DND-41 (cell line): ENCODE results near the gene EMD.

ENCODE experiments used
- ATAC-seq: fragments of 200-7000 bp; cut with Tn5 transposase; 3 replicates; pipeline ENCODE4 v1.9.1; 2021; ENCODE audit warnings: low read depth; ENCODE audit not compliant: insufficient read depth
- DNase-seq: peaks from one replicate; pipeline ENCODE4 v3.0.0-alpha.2; 2020
- H2AFZ ChIP-seq: 2 replicates; pipeline ENCODE4 v1.6.0; 2012; ENCODE audit warnings: low read depth, low read length
- H3K27ac ChIP-seq: 2 replicates; pipeline ENCODE4 v1.5.1; 2012; ENCODE audit warnings: low read length, inconsistent platforms
- H3K27me3 ChIP-seq: fragments of 200-600 bp; sonication (generic); 2 replicates; pipeline ENCODE4 v1.6.0; 2012; ENCODE audit warnings: low read length, mild to moderate bottlenecking, inconsistent platforms; ENCODE audit not compliant: insufficient read depth, poor library complexity
- H3K36me3 ChIP-seq: 2 replicates; pipeline ENCODE4 v1.5.1; 2012; ENCODE audit warnings: low read length, inconsistent platforms; ENCODE audit not compliant: insufficient read depth
- H3K4me1 ChIP-seq: 2 replicates; pipeline ENCODE4 v1.5.1; 2012; ENCODE audit warnings: mild to moderate bottlenecking, low read length; ENCODE audit not compliant: insufficient read depth
- H3K4me2 ChIP-seq: 2 replicates; pipeline ENCODE4 v1.6.0; 2012; ENCODE audit warnings: mild to moderate bottlenecking, moderate library complexity, low read length, inconsistent platforms; ENCODE audit not compliant: insufficient read depth
- H3K4me3 ChIP-seq, 2 experiments: fragments of 200-600 bp in 1 of 2; shearing (Covaris generic) in 1 of 2; 2 replicates each; pipeline ENCODE4 v1.5.1; 2012 to 2016; ENCODE audit warnings: inconsistent platforms in 2 of 2, low read length in 2 of 2, mild to moderate bottlenecking in 2 of 2, low read depth in 1 of 2, moderate library complexity in 1 of 2
- H3K79me2 ChIP-seq: 2 replicates; pipeline ENCODE4 v1.6.0; 2012; ENCODE audit warnings: low read length, inconsistent platforms; ENCODE audit not compliant: insufficient read depth
- H3K9ac ChIP-seq: 2 replicates; pipeline ENCODE4 v1.6.0; 2012; ENCODE audit warnings: low read depth, mild to moderate bottlenecking, inconsistent platforms, low read length, moderate library complexity
- H3K9me3 ChIP-seq: 2 replicates; pipeline ENCODE4 v1.5.1; 2012; ENCODE audit warnings: low read length, moderate library complexity, mild to moderate bottlenecking, inconsistent platforms; ENCODE audit not compliant: insufficient read depth, severe bottlenecking
- H4K20me1 ChIP-seq: 2 replicates; pipeline ENCODE4 v1.6.0; 2012; ENCODE audit warnings: low read length; ENCODE audit not compliant: insufficient read depth
- CTCF ChIP-seq: IDR thresholded peaks from 2 replicates; pipeline ENCODE4 v1.5.1; 2012; ENCODE audit warnings: borderline replicate concordance, low read length, moderate library complexity, mild to moderate bottlenecking; ENCODE audit not compliant: poor library complexity, severe bottlenecking; ENCODE audit errors: extremely low read depth
- EZH2 ChIP-seq: IDR thresholded peaks from 3 replicates; pipeline ENCODE4 v1.6.1; 2012; ENCODE audit warnings: borderline replicate concordance, low read depth, mild to moderate bottlenecking, moderate library complexity, low read length, inconsistent platforms; ENCODE audit not compliant: severe bottlenecking

EMD gene

GRCh38 chrX:154349979-154350378, 29.1 kb upstream of the EMD start:
- DNase-seq (no peak), ATAC-seq (no peak)

GRCh38 chrX:154350429-154351182, 28.5 kb upstream of the EMD start:
- TF ChIP-seq EZH2 (no peak), CTCF (no peak)
- ATAC-seq, result no peak
- no peaks in the 10 kb centered on the region for H3K4me1 ChIP-seq
- no peak overlapping the region for H3K4me3 ChIP-seq
- no peak overlapping the region for H3K27ac ChIP-seq
- H3K9me3 ChIP-seq, result no peaks in the 10 kb centered on the region
- H3K79me2 ChIP-seq, result no peaks in the 10 kb centered on the region; the same call in 1 of the 2 replicates
- no peak overlapping the region for H3K9ac ChIP-seq
- no peak overlapping the region for H2AFZ ChIP-seq
- DNase-seq, result no peak
- H3K27me3 ChIP-seq, result no peaks in the 10 kb centered on the region
- H3K36me3 ChIP-seq, result peaks cover 70% of the 10 kb centered on the region
- H3K4me2 ChIP-seq, result no peak overlapping the region
- H4K20me1 ChIP-seq, result peaks cover 55% of the 10 kb centered on the region

More at GRCh38 chrX:154349979-154350378, 29.1 kb upstream of the EMD start:
- H3K9ac ChIP-seq, result no peak overlapping the region
- H3K27me3 ChIP-seq, result no peaks in the 10 kb centered on the region
- no peak for TF ChIP-seq CTCF
- no peak for TF ChIP-seq EZH2
- H3K36me3 ChIP-seq, result peaks cover 64% of the 10 kb centered on the region
- no peak overlapping the region for H3K4me2 ChIP-seq
- no peak overlapping the region for H2AFZ ChIP-seq
- H3K9me3 ChIP-seq, result no peaks in the 10 kb centered on the region
- no peak overlapping the region for H3K27ac ChIP-seq
- no peak overlapping the region for H3K4me3 ChIP-seq
- H3K79me2 ChIP-seq, result no peaks in the 10 kb centered on the region
- H4K20me1 ChIP-seq, result peaks cover 48% of the 10 kb centered on the region
- no peaks in the 10 kb centered on the region for H3K4me1 ChIP-seq

GRCh38 chrX:154351183-154352011, 27.7 kb upstream of the EMD start:
- no peak overlapping the region for H3K4me2 ChIP-seq
- no peak overlapping the region for H3K27ac ChIP-seq
- ATAC-seq (no peak), DNase-seq (no peak)
- peaks cover 78% of the 10 kb centered on the region for H3K36me3 ChIP-seq
- no peaks in the 10 kb centered on the region; the same call in 1 of the 2 replicates for H3K79me2 ChIP-seq
- no peaks in the 10 kb centered on the region for H3K9me3 ChIP-seq
- H2AFZ ChIP-seq, result no peak overlapping the region
- H3K4me1 ChIP-seq, result no peaks in the 10 kb centered on the region
- peaks cover 63% of the 10 kb centered on the region for H4K20me1 ChIP-seq
- no peak for TF ChIP-seq CTCF
- no peak for TF ChIP-seq EZH2
- no peak overlapping the region for H3K9ac ChIP-seq
- no peak overlapping the region for H3K4me3 ChIP-seq
- H3K27me3 ChIP-seq, result no peaks in the 10 kb centered on the region
